Mesenteric fat pad (tissue), 1 donor: ENCODE results near the gene LIF. TPM values are rescaled to one million over a fixed set of nuclear protein-coding genes. Genes with fewer than 3 reads are reported as not detected.

ENCODE experiments used
- DNase-seq: peaks from one replicate; pipeline ENCODE4 v3.0.0-alpha.2; 2020; ENCODE audit warnings: low spot score
- total RNA-seq: library from RNA; stranded (reverse); fragmentation: NEBNext Ultra II Directional; extraction: Animal tissue kit (Norgen Biotek cat#: 25700); gene quantifications from one replicate; pipeline ENCODE4 v1.2.1, GENCODE V29; 2021
- donor health status: DM: yes; HTN: yes; CAD: no.

Gene LIF
- total RNA-seq, 1 donor from 2014 or later = 34.8 TPM

GRCh38 chr22:30284666-30285065, 38.1 kb upstream of the LIF start:
- DNase-seq = no peak

GRCh38 chr22:30284172-30284571, 37.6 kb upstream of the LIF start:
- no peak for DNase-seq

- no peak for DNase-seq
These were observed 36.8 kb upstream of the LIF start for GRCh38 chr22:30283342-30283741.

GRCh38 chr22:30282616-30283046, 36.1 kb upstream of the LIF start:
- DNase-seq = no peak

- DNase-seq = no peak
These were observed 33.9 kb upstream of the LIF start for GRCh38 chr22:30280505-30280904.

- DNase-seq = no peak
These were observed 33.4 kb upstream of the LIF start for GRCh38 chr22:30279932-30280331.

- no peak for DNase-seq
These were observed 32.7 kb upstream of the LIF start for GRCh38 chr22:30279046-30279788.

- no peak for DNase-seq
These were observed 31.2 kb upstream of the LIF start for GRCh38 chr22:30277547-30278344.

- DNase-seq = no peak
These were observed 29.5 kb upstream of the LIF start for GRCh38 chr22:30276039-30276438.

GRCh38 chr22:30275625-30276024, 29.1 kb upstream of the LIF start:
- no peak for DNase-seq

GRCh38 chr22:30274437-30274812, 27.9 kb upstream of the LIF start:
- no peak for DNase-seq

GRCh38 chr22:30273711-30274436, 27.3 kb upstream of the LIF start:
- no peak for DNase-seq

- no peak for DNase-seq
These were observed 26.4 kb upstream of the LIF start for GRCh38 chr22:30272781-30273601.

GRCh38 chr22:30270832-30271231, 24.3 kb upstream of the LIF start:
- DNase-seq = no peak

GRCh38 chr22:30268331-30268730, 21.8 kb upstream of the LIF start:
- DNase-seq = no peak

- no peak for DNase-seq
These were observed 21.1 kb upstream of the LIF start for GRCh38 chr22:30267382-30268302.

- DNase-seq = no peak
These were observed 20.2 kb upstream of the LIF start, which contains the start of gene OSM for GRCh38 chr22:30266445-30267381. Gene OSM, minus strand, starts transcription at chr22:30266851. Its CDS starts 52 bp downstream, at chr22:30266799.

GRCh38 chr22:30265823-30266444, 19.4 kb upstream of the LIF start:
- no peak for DNase-seq
